Fibroblast of skin of right biceps (primary cell): ENCODE results near the gene FAR2.
"Not testable (repeated sequence)": the region's sequence is repeated elsewhere in the genome, so short reads cannot be mapped to it uniquely, and the experiment has no call there.

Experiments
- DNase-seq: peaks from one replicate; pipeline ENCODE4 v3.0.0-alpha.2; 2013

Gene FAR2

DNA sequence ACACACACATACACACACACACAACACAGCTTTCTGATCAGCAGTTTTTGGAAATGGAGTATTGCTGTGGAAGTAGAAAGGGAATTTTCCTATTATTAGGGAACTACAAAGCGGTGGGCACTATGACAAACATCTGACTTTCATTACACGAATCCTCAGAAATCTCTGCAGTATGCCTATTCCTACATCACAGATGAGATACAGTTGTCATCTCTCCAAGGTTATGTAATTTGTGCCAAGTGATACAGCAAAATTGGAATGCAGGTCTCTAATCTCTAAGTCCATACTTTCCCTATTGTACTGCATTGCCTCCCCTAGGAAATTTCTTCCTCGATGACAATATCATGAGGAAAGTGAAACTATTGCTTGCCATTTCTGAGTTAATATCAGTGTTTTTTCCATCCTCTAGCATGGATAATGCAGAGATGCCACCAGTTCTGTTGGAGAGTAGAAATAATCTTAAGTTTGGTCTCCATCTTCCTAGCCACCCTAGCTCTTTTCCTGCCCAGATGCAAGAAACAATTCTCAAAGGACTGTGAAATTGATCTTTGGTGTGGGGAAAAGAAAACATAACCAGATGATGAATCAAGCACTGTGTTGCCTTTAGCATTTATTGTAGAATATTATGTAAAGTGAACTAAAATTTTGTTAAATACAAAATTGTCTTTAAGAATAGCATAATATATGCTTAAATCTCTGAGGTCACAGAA is 137.2 kb downstream of the FAR2 start:
- DNase-seq, result peak; percentile 83

DNA sequence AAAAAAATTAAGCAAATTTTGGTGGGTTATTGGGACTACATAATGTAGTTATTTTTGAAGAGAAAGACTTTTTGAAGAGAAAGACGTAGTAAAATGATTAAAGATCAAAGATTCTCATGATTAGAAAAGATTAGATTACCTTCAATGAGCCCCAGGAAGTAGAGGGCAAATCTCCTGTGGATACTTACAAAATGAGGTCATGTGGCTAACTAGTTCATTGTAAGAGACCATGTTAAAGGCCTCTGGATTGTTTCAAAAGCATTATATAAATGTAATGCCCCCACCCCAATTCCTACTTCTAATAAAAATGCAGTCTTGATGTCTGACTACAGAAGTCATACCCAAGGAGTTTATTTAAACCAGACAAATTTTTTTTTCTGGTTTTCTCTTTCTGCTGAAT is 138.5 kb downstream of the FAR2 start:
- no peak for DNase-seq

DNA sequence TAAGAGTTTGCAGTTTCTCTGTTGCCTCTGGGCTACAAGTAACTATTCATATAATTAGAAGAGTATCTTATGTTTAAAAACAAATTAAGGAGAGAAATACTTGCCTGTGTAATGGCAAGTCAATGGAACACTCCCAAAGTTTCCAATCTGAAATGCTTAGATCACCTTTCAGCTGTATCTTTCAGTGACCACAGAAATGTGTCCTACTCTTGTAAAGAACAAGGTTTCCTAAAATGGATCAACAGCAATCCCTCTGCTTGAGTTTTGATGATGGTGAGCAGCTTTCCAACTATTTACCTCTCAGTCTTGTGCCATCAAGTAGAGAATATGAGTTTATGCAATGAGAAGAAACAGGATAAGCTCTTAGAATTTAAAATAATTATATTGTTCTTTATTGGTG is 139.0 kb downstream of the FAR2 start:
- no peak for DNase-seq

DNA sequence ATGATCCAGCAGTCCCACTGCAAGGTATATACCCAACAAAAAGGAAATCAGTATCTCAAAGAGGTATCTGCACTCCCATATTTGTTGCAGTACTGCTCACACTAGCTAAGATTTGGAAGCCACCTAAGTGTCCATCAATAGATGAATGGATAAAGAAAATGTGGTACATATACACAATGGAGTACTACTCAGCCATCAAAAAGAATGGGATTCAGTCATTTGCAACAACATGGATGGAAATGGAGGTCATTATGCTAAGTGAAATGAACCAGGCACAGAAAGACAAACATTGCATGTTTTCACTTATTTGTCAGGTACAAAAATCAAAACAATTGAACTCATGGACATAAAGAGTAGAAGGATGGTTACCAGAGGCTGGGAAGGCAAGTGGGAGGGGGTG is 141.4 kb downstream of the FAR2 start:
- DNase-seq, result not testable (repeated sequence)

DNA sequence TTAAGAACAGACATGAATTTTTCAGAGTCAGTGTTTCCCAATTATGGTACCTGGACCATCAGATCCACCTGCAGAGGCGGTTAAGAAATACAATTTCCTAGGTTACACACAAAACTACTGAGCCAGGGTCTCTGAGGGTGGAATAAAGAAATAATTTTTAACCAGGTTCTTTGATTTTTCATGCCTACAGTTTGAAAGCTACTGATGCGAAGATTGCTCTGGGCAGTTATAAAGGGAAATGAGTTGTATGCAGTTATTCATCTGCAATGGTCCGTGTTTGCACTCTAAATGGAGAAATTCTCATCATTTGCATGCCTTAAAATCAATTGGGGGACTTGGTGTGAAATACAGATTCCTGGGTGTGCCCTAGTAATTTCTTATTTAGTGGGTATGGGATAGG is 142.1 kb downstream of the FAR2 start:
- no peak for DNase-seq

DNA sequence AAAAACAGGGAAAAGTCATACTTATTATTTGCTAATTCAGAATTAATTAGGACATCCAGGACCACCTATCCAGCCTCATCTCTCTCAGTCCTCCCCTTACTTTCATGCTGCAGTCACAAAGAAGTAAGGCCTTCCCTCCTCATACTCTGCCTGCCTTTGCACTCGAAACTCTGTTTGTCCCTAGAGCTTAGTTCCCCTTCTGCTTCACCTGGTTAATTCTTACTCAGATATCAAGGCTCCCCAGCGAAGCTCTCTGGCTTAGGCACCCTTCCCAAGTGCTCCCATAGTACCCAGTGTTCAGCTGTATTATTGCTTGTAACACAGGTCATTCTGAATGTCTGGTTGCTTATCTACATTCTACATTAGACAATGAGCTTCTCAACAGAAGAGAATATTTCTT is 150.6 kb downstream of the FAR2 start:
- DNase-seq, result no peak

DNA sequence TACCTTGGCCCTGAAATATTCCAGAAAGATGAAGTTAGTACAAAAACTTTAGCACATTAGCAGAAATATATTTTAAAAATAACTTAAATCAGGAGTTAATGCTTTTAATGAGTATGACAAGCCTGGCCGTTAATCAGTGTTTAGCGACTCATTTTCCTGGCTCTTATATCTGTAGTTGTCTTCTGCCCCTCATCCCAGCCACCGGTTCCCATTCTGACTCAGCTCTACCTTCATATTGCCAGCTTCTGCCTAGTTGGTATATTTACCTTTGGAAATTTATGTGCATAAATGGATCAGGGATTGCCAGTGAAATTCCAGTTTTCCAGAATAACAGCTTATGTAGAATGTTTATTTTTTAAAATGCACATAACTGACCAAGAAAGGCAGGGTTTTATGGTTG is 152.0 kb downstream of the FAR2 start:
- no peak for DNase-seq

DNA sequence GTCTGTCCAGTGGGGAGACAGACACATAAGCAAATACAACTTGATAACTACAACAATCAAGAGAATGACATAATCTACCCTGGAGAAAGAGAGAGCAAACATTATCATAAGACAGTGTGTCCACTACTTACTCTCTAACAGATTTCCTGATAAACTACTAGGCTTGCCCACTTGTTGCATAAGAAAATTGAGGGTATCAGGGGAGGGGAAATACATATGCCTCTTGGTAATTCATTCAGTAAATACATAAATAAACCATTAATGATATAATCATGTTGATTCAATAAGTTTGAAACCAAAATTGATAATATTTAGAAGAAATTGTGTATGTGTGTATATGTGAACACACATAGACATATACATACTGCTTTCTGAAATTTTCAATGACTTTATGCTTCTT is 155.3 kb downstream of the FAR2 start:
- DNase-seq, result no peak

DNA sequence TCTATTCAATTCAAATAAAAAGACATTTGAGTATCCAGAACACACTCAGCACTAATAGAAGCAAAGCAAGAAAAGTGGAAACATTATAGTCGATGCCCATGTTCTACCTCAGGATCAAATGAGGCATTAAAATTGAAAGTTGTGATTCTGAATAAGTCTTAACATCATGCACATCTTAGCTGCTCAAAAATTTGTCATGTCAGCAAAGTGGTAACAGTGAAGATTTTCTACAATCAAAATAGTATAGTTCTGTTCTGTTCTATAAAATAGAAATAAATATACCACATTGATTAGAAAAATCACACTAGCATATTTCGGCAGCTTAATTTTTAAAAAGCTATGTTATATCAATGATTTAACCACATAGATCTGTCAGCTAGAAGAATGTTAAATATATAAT is 157.2 kb downstream of the FAR2 start:
- DNase-seq, result no peak

DNA sequence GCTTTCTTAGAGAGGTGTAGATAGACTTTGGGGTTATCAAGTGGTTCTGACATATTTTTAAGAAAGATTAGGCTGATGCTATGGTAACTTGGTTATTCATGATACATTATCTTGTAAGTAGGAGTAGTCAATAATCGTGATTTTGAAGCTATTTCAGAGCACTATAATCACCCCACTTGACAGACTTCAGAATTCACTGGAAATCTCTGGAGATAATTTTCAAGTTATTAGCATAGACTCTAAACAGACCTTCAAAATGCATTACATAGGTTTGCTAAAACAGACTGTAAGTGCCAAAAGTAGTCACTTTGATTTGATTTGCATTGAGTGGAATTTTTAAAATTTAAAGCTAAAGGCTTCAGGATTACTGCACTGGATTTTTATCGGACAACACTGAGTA is 157.6 kb downstream of the FAR2 start:
- DNase-seq, result no peak

DNA sequence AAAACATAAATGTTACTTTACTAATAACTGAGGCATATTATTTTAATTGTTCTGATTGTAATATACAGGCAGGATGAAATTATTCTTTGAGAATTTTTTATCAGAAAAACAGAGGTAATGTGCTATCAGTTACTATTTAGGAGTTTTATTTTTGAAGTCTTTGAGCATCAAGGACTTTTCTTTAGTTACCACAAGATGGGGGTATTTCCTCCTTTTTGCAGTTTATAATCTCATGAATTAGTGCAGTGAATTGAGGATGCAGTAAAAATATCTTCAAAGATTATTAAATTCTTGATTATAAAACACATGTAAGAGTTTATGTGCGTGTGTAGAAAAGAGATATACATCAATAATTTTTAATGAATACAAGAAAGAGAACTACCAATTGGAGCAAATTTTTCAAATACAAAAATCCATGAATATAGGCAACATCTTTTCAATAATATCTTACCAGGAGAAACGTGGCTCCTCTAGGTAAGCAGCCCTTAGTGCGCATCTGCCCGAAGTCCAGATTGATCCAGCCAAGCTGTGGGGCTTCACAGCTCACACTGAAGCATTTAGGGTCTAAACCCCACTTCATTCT is 160.3 kb downstream of the FAR2 start:
- DNase-seq, result peak; percentile 24

DNA sequence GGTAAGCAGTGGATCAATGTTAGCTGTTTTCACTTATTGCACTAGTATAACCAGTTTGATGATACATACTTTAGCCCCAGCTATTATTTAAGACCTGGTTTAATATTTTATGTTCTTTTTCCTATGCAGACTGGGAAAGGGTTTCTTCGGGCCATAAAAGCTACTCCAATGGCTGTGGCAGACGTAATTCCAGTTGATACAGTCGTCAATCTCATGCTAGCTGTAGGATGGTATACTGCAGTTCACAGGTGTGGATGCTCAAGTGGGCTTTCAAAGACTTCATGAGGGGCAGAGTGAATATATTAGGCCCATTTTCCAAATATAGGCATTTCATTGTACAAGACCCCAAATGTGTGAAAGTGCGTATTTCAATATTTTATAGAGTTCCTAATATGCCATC is 161.8 kb downstream of the FAR2 start:
- no peak for DNase-seq

DNA sequence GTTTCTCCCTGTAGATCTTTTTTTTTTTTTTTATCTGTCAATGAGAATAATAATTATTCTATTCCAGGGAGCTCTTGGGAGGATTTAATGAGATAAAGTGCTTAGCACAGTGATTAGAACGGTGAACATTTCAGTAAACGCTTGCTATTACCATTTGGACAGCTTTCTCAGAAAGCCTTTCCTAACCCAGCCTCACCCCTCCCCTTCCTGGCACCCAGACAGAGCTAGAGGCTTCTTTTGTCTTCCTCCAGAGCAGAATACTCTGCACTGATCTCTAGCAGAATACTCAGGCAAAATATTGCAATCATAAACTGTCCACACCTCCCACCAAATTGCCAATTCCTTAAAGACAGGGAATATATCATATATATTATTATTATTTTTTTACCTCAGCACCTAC is 165.3 kb downstream of the FAR2 start:
- no peak for DNase-seq

DNA sequence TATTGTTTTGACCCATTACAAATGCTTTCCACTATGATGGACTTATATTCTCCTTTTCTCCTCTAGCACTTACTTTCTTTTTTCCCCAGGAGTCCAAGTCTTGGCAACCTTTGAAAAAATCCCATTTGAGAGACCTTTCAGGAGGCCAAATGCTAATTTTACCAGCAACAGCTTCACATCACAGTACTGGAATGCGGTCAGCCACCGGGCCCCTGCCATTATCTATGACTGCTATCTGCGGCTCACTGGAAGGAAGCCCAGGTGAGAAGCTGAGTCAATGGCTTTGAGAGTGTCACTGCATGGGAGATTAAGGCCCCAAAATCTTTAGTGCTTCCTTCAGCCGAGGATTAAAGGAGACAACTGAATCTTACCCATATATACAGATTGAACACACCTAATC is 167.7 kb downstream of the FAR2 start:
- DNase-seq, result peak; percentile 74

DNA sequence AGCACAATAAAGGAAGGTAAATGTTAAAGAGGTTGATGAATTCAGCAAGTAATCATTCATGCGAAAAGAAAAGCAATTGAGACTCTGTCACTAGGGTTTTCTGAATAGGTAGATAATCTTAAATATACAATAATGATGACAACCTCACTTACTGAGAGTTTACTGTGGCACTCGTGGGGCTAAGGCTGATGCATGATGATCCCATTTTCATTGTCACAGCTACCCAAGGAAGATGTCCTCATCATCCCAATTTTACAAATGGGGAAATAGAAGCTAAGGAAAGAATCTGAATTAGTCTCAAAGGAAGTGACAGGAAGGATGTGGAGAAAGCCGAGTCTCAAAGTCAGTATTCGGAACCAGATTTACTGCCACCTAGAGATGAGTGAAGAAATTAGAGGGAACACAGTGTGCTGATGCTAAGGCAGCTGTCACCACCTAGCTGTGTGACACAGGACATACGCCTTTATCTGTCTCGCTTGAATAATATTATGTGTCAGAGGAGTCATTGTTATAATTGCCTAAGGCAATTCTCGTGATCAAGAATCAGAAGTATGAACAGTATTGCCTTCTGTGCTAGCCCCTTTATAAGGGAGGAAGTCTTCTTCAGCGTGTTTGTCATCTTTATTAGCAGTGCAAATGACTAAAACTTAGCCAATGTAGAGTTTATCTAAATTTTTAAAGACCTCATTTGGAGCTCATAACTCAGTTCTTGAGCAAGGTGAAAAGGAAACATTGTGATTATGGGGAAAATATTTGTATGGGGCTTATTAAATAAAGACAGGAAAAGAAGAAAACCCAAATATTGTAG is 168.7 kb downstream of the FAR2 start:
- peak; percentile 70 for DNase-seq

DNA sequence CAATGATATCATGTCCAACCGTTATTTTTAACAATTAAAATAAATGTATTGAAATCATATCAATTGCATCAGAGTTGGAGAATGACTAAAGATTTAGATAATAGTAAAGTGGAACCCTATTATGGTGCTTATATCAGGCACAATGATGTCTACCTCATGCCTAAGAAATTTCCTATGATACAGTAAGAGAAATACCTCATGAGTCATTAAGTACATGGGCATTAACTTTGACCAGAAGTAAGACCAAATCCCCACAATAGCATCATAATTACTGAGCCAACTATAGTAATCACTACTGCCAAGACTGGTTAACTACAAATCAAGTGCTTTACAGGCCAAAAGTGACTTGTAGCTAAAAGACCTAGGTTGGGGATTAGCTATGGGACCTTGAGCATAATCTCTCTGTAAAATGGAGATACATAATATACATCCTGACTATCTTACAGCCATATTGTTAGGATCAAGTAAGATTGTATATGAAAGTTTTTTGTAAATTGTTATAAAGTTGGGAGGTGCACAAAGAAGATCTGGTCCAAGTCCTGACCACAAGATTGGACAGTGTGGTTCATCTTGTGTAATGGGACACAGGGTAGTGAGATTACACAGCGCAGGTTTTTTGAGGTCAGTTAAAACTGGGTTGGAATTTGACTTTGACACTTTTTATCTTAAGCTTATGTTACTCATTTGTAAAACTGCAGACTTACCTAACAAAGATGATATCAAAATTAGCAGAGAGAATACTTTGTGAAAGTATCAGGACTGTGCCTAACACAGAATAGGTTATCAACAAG is 171.4 kb downstream of the FAR2 start:
- DNase-seq, result peak; percentile 85

DNA sequence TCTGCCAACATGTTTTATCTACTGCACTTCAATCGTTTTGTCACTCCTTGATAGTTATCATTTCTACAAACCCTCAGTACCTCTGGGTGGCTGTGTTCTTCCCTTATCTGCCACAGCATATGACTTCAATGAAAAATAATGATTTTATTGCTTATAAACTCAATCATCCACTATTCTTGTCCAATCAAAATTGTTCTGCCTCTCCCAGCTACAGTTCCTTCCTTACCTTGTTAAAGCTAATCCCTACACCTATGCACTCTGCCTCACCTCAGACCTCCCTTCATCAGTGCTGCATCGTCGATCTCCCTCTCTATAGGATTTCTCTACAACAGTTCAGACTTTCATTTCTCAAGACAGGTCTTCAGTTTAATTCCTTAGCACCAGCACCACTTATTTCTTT is 173.1 kb downstream of the FAR2 start:
- DNase-seq, result no peak

DNA sequence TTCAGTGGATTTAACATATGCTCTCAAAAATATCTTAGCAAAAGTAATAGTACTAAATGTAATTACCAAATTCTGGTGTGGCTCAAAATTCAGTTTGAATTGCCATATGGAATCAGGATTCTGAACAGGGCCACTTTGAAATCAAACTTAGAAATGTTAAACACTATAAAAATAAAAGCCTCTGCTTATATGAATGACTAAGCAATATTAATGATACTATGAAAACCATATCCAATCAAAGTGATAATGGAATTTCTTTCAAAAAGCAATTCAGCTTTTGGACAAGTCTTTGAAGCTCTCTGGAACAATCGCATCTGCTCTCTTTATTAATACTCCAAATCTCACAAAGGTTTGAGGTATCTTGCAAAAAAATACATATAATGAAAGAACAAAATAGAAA is 180.3 kb downstream of the FAR2 start:
- DNase-seq, result no peak

DNA sequence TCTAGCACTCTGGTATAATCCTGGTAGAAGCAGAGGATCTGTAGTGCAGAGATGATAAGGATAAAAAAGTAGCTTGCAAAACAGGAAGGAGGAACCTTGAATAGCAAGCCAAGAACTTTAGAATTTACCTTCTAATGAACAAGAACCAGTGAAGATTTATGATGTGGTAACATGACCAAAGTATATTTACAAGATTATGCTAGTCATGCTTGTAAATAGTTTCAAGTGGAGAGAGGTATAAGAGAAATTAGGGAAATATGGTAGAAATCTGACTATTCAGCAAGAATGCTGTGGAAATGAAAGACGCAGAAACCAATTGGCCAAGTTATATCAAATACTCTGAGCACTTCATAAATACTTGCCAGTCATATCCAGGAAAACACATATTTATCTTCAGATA is 184.1 kb downstream of the FAR2 start:
- no peak for DNase-seq

DNA sequence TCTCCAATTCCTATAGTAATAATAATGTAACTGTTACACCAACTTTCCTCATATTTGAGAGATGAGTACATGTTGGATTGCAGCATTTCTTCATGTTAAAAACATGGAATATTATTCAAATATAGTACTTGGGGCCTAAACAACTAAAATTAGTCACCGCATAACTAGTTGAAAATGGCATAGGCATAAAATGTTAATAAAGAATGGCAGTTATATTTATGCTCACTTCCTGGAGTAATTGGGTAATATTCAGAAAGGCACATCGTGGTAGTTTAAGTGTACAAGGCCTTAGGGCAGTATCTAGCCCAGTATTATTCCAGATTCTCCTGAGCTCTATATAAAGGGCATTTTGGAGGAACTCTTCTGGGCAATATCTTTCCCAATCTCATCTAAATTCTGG is 185.9 kb downstream of the FAR2 start:
- DNase-seq, result peak; percentile 28

DNA sequence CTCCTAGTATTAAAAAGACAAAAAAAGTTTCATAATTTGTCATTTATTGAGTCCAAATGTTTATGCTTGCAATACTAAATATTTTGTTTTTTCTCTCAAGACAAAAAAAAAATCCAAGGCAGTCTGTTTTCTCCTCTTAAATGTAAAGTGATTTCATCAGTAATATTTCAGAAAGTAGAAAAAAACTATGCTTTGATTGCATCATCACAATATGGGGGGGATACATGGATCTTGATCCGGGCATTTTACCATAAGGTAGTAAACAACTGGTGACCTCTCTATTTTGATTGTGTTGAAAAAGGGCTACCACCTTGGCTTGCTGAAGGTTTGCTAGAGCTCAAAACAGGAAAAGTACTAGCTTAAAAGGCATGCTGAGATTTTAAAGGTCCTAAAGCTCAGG is 188.2 kb downstream of the FAR2 start:
- DNase-seq, result no peak

DNA sequence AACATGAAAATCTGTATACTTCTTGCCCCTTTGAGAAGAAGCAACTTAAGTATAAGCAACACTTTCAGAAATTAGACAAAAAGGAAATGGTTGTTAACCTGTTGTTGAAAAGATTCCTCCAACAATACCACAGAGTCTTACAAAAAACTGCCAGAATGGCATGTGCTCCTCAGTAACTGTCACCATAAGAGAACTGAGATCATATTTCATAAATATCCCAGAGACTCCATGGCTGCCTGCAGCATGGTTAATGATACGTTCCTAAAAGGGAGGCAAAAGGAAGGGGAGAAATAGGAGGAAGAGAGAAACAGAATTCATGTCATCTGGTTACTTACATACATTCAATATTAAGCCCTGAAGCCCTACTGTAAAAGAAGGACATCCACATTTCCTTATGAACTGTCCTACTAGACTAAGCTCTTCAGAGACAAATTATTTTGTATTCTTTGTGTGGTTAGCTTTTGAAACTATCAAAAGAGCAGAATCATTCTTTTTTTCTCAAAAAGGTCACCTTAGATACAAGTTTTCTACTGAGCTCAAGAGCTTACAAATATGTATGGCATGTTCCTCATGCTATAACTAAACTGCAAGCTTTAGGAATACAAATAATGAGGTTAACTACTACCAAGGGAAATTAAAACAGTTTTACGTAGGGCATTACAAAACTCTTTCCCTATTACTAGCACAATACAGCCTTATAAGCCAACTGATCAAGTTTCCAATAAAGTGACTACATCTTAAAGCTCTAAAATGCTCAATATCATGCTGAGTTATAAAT is 194.1 kb downstream of the FAR2 start:
- DNase-seq, result no peak
